MM.1S (cell line): ENCODE results near the gene LEAP2.
A peak's percentile ranks its signal among the peaks of the same experiment; 100 is the strongest.

Experiments used
- DNase-seq: peaks from one replicate; pipeline ENCODE4 v3.0.0-alpha.2; 2015
- H2AFZ ChIP-seq: fragments of 300-600 bp; sonication (generic); 2 replicates; pipeline ENCODE4 v1.6.0; 2016; ENCODE audit warnings: antibody characterized with exemption, low read length
- H3F3A ChIP-seq: fragments of 300-600 bp; sonication (generic); 2 replicates; pipeline ENCODE4 v1.6.1; 2016; ENCODE audit warnings: mild to moderate bottlenecking, antibody characterized with exemption, low read length, moderate library complexity, mixed read lengths; ENCODE audit not compliant: insufficient read depth
- H3K27ac ChIP-seq: fragments of 300-600 bp; sonication (generic); 2 replicates; pipeline ENCODE4 v1.5.1; 2016; ENCODE audit warnings: mild to moderate bottlenecking, low read length
- H3K27me3 ChIP-seq: fragments of 300-600 bp; sonication (generic); replicated peaks from 2 replicates; pipeline ENCODE4 v1.6.0; 2016; ENCODE audit warnings: low read length; ENCODE audit not compliant: insufficient read depth
- H3K36me3 ChIP-seq: fragments of 300-600 bp; sonication (generic); replicated peaks from 2 replicates; pipeline ENCODE4 v1.6.1; 2016; ENCODE audit warnings: mild to moderate bottlenecking, low read length, mixed read lengths; ENCODE audit not compliant: insufficient read depth
- H3K4me1 ChIP-seq: fragments of 300-600 bp; sonication (generic); 2 replicates; pipeline ENCODE4 v1.6.1; 2016; ENCODE audit warnings: low read length, mixed read lengths
- H3K4me2 ChIP-seq: fragments of 300-600 bp; sonication (generic); 2 replicates; pipeline ENCODE4 v1.6.0; 2016; ENCODE audit warnings: low read depth, low read length
- H3K4me3 ChIP-seq: fragments of 300-600 bp; sonication (generic); 2 replicates; pipeline ENCODE4 v1.5.1; 2016; ENCODE audit warnings: low read length, mixed read lengths
- H3K79me2 ChIP-seq: fragments of 300-600 bp; sonication (generic); 2 replicates; pipeline ENCODE4 v1.6.1; 2016; ENCODE audit warnings: mixed run types, low read length, mixed read lengths
- H3K9ac ChIP-seq: fragments of 300-600 bp; sonication (generic); 2 replicates; pipeline ENCODE4 v1.6.1; 2016; ENCODE audit warnings: low read length, mixed read lengths
- H3K9me2 ChIP-seq: fragments of 300-600 bp; sonication (generic); replicated peaks from 2 replicates; pipeline ENCODE4 v1.6.1; 2016; ENCODE audit warnings: mild to moderate bottlenecking, low read length, mixed read lengths; ENCODE audit not compliant: insufficient read depth
- H3K9me3 ChIP-seq: fragments of 300-600 bp; sonication (generic); replicated peaks from 2 replicates; pipeline ENCODE4 v1.6.1; 2016; ENCODE audit warnings: mild to moderate bottlenecking, low read length, mixed read lengths; ENCODE audit not compliant: insufficient read depth
- H4K20me1 ChIP-seq: fragments of 300-600 bp; sonication (generic); 2 replicates; pipeline ENCODE4 v1.6.1; 2016; ENCODE audit warnings: mild to moderate bottlenecking, low read length, moderate library complexity, mixed read lengths; ENCODE audit not compliant: insufficient read depth
- CTCF ChIP-seq: fragments of 300-600 bp; sonication (generic); IDR thresholded peaks from 2 replicates; pipeline ENCODE4 v1.5.1; 2016; ENCODE audit warnings: antibody characterized with exemption, low read length, mixed read lengths
- EZH2 ChIP-seq: fragments of 300-600 bp; sonication (generic); optimal IDR thresholded peaks from 2 replicates; pipeline ENCODE3; 2017; ENCODE audit warnings: low read depth, mild to moderate bottlenecking, antibody characterized with exemption, low read length, mixed read lengths
- EZH2phosphoT487 ChIP-seq: fragments of 300-600 bp; sonication (generic); IDR thresholded peaks from 2 replicates; pipeline ENCODE4 v1.6.1; 2018; ENCODE audit warnings: antibody characterized with exemption, low read length

The LEAP2 gene

GRCh38 chr5:132828846-132829494 is 44.5 kb upstream of the LEAP2 start:
- Histone ChIP-seq H3K4me1 (no peaks in the 10 kb centered on the region), H3K36me3 (no peaks in the 10 kb centered on the region), H3F3A (no peaks in the 10 kb centered on the region), H4K20me1 (no peaks in the 10 kb centered on the region), H2AFZ (no peak overlapping the region), H3K27me3 (no peaks in the 10 kb centered on the region), H3K4me3 (peak overlapping the region; percentile 82; the same call in 1 of the 2 replicates), H3K9ac (peak overlapping the region; percentile 85; the same call in 1 of the 2 replicates), H3K9me3 (no peaks in the 10 kb centered on the region), H3K27ac (no peak overlapping the region), H3K4me2 (peak overlapping the region; percentile 90; the same call in 1 of the 2 replicates), H3K9me2 (no peaks in the 10 kb centered on the region), H3K79me2 (peaks cover 5% of the 10 kb centered on the region)
- DNase-seq: no peak
- no peak for TF ChIP-seq CTCF
- no peak for TF ChIP-seq EZH2phosphoT487
- no peak for TF ChIP-seq EZH2

- no peaks in the 10 kb centered on the region for H3K27me3 ChIP-seq
- TF ChIP-seq EZH2 (no peak), EZH2phosphoT487 (no peak), CTCF (peak; percentile 83)
- peak overlapping the region; percentile 71 for H2AFZ ChIP-seq
Measured at GRCh38 chr5:132829742-132830435, 43.6 kb upstream of the LEAP2 start.

GRCh38 chr5:132830436-132831094 is 42.9 kb upstream of the LEAP2 start, which contains the start of gene SHROOM1:
TSS of gene SHROOM1 (minus strand) at chr5:132830647. CDS start at chr5:132826140, 4,507 bp downstream.
- Histone ChIP-seq H3K4me1 (no peaks in the 10 kb centered on the region), H3F3A (no peaks in the 10 kb centered on the region), H3K27me3 (no peaks in the 10 kb centered on the region), H3K9me2 (no peaks in the 10 kb centered on the region), H3K4me3 (peak within 1 kb of the TSS; percentile 82), H3K27ac (peak within 1 kb of the TSS; percentile 52; the same call in 1 of the 2 replicates), H3K9ac (peak within 1 kb of the TSS; percentile 85), H4K20me1 (no peaks in the 10 kb centered on the region), H3K36me3 (no peaks in the 10 kb centered on the region), H3K9me3 (no peaks in the 10 kb centered on the region), H3K79me2 (peaks cover 5% of the 10 kb centered on the region), H3K4me2 (peak within 1 kb of the TSS; percentile 90), H2AFZ (peak within 1 kb of the TSS; percentile 90)
- no peak for TF ChIP-seq EZH2phosphoT487
- no peak for TF ChIP-seq EZH2
- TF ChIP-seq CTCF: no peak
- peak; percentile 85 for DNase-seq

More at GRCh38 chr5:132829742-132830435, 43.6 kb upstream of the LEAP2 start:
- peak overlapping the region; percentile 85 for H3K9ac ChIP-seq
- H3K4me2 ChIP-seq: peak overlapping the region; percentile 90
- peak; percentile 79 for DNase-seq
- no peaks in the 10 kb centered on the region for H3F3A ChIP-seq
- H3K4me1 ChIP-seq: no peaks in the 10 kb centered on the region
- peak overlapping the region; percentile 82 for H3K4me3 ChIP-seq
- no peaks in the 10 kb centered on the region for H3K9me3 ChIP-seq
- peaks cover 5% of the 10 kb centered on the region for H3K79me2 ChIP-seq
- H3K9me2 ChIP-seq: no peaks in the 10 kb centered on the region
- peak overlapping the region; percentile 52; the same call in 1 of the 2 replicates for H3K27ac ChIP-seq
- H3K36me3 ChIP-seq: no peaks in the 10 kb centered on the region
- H4K20me1 ChIP-seq: no peaks in the 10 kb centered on the region
